Astrocyte of the spinal cord (primary cell): ENCODE data around the gene CSNK1G2.

Experiments used
- DNase-seq: peaks from one replicate; pipeline ENCODE4 v3.0.0; 2011; ENCODE audit warnings: low read depth, low spot score
- H3K4me3 ChIP-seq: 2 replicates; pipeline ENCODE4 v1.5.1; 2011; ENCODE audit warnings: low read depth, mild to moderate bottlenecking, low read length, moderate library complexity
- CTCF ChIP-seq: IDR thresholded peaks from 2 replicates; pipeline ENCODE4 v1.5.1; 2012; ENCODE audit warnings: low read depth, mild to moderate bottlenecking, low read length, inconsistent platforms
- in situ Hi-C: cut with HindIII; loops from 2 replicates; pipeline ENCODE4 v1.10.0; 2017; ENCODE audit warnings: low sequenced_read_pairs

Gene CSNK1G2

GRCh38 chr19:1933244-1933643 lies 7.7 kb upstream of the CSNK1G2 start:
- H3K4me3 ChIP-seq = no peak overlapping the region
- TF ChIP-seq CTCF = no peak
- DNase-seq = no peak
- in situ Hi-C loops = no loop called here

GRCh38 chr19:1933942-1934341 lies 7.0 kb upstream of the CSNK1G2 start:
- in situ Hi-C loops = no loop called here
- no peak for DNase-seq
- TF ChIP-seq CTCF = no peak
- no peak overlapping the region for H3K4me3 ChIP-seq

- no peak overlapping the region for H3K4me3 ChIP-seq
- peak; percentile 8 for DNase-seq
- no peak for TF ChIP-seq CTCF
- in situ Hi-C loops = no loop called here
Measured at GRCh38 chr19:1935484-1936208, 5.3 kb upstream of the CSNK1G2 start.

GRCh38 chr19:1936430-1936829 lies 4.5 kb upstream of the CSNK1G2 start:
- no peak for TF ChIP-seq CTCF
- in situ Hi-C loops = no loop called here
- DNase-seq = no peak
- no peak overlapping the region for H3K4me3 ChIP-seq

GRCh38 chr19:1936916-1937610 lies 3.9 kb upstream of the CSNK1G2 start:
- no peak for TF ChIP-seq CTCF
- no peak for DNase-seq
- in situ Hi-C loops = no loop called here
- H3K4me3 ChIP-seq = no peak overlapping the region

- H3K4me3 ChIP-seq = no peak overlapping the region
- no peak for DNase-seq
- no peak for TF ChIP-seq CTCF
- in situ Hi-C loops = no loop called here
Measured at GRCh38 chr19:1938071-1938470, 2.9 kb upstream of the CSNK1G2 start.
